Subcutaneous abdominal adipose tissue (tissue), 5 donors: ENCODE data around the gene TRPV4.

Experiments
- H3K27ac ChIP-seq: one replicate; pipeline ENCODE4 v1.7.0; 2013; ENCODE audit warnings: low read depth, mild to moderate bottlenecking, inconsistent platforms, low read length, moderate library complexity
- H3K27me3 ChIP-seq, 5 donors: one replicate each; pipeline ENCODE4 v1.7.0; 2013; ENCODE audit warnings: low read length in 5 of 5, inconsistent platforms in 1 of 5; ENCODE audit not compliant: control insufficient read depth in 5 of 5, insufficient read depth in 4 of 5
- H3K36me3 ChIP-seq, 5 donors: one replicate each; pipeline ENCODE4 v1.7.0; 2013; ENCODE audit warnings: low read length in 5 of 5; ENCODE audit not compliant: control insufficient read depth in 5 of 5, insufficient read depth in 5 of 5
- H3K4me1 ChIP-seq, 5 donors: one replicate each; pipeline ENCODE4 v1.7.0; 2013; ENCODE audit warnings: low read length in 5 of 5, mild to moderate bottlenecking in 3 of 5, moderate library complexity in 1 of 5; ENCODE audit not compliant: control insufficient read depth in 5 of 5, insufficient read depth in 5 of 5
- H3K4me3 ChIP-seq, 5 donors: one replicate each; pipeline ENCODE4 v1.7.0; 2013; ENCODE audit warnings: low read length in 5 of 5, low read depth in 1 of 5
- H3K9ac ChIP-seq, 5 donors: one replicate each; pipeline ENCODE4 v1.7.0; 2013; ENCODE audit warnings: low read length in 5 of 5, mild to moderate bottlenecking in 4 of 5, moderate library complexity in 3 of 5
- H3K9me3 ChIP-seq, 5 donors: one replicate each; pipeline ENCODE4 v1.7.0; 2013; ENCODE audit warnings: low read length in 5 of 5; ENCODE audit not compliant: control insufficient read depth in 5 of 5
- donor health status: healthy.
- donor health status: healthy.
- donor health status: healthy.
- donor health status: healthy.
- donor health status: healthy.

TRPV4 gene

GRCh38 chr12:109830267-109830666, 2.9 kb downstream of the TRPV4 start:
- Histone ChIP-seq H3K36me3 (no peaks in the 10 kb centered on the region), H3K9ac (no peak overlapping the region), H3K4me3 (no peak overlapping the region), H3K9me3 (no peaks in the 10 kb centered on the region), H3K27me3 (peaks cover 11 to 25% (median 18%) of the 10 kb centered on the region in 5 donors), H3K4me1 (peaks cover 0 to 30% (median 8%) of the 10 kb centered on the region in 5 donors), H3K27ac (no peak overlapping the region)

- Histone ChIP-seq H3K36me3 (no peaks in the 10 kb centered on the region), H3K4me3 (no peak overlapping the region), H3K9ac (no peak overlapping the region), H3K27ac (no peak overlapping the region), H3K9me3 (no peaks in the 10 kb centered on the region), H3K27me3 (peaks cover 11 to 25% (median 18%) of the 10 kb centered on the region in 5 donors), H3K4me1 (peaks cover 0 to 30% (median 8%) of the 10 kb centered on the region in 5 donors)
These were observed 3.5 kb downstream of the TRPV4 start for GRCh38 chr12:109829667-109830066.

DNA sequence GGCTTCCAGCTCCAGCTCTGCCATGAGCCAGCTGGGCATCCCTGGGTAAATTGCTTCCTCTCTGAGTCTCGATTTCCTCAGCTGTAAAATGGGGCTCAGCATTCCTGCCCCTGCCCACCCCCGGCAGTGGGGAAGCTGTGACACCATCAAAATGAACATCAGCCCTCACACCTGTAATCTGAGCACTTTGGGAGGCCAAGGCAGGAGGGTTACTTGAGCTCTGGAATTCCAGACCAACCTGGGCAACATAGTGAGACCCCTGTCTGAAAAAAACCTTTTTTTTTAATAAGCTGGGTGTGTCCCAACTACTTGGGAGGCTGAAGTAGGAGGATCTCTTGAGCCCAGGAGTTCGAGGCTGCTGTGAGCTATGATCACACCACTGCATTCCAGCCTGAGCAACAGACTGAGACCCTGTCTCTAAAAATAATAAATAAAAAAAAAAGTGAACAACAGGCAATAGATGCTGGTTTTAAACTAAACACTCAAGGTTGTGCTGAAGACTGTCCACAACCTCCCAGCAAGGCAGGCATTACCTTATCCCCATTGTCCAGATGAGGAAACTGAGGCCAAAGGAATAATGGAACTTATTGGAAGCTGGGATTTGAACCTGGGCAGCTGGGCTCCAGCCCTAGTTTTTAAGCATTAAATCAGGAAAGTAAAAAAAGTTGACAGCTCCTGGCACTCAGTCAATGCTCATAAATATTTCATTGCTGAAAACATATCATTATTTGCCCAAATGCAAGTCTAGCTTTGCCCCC, 4.3 kb downstream of the TRPV4 start:
- peak overlapping the region; percentile 39 for H3K27ac ChIP-seq
- no peak overlapping the region for H3K9ac ChIP-seq
- H3K9me3 ChIP-seq: no peaks in the 10 kb centered on the region
- peaks cover 0 to 30% (median 8%) of the 10 kb centered on the region in 5 donors for H3K4me1 ChIP-seq
- H3K27me3 ChIP-seq: peaks cover 11 to 25% (median 18%) of the 10 kb centered on the region in 5 donors
- no peaks in the 10 kb centered on the region for H3K36me3 ChIP-seq
- no peak overlapping the region for H3K4me3 ChIP-seq

- no peak overlapping the region for H3K4me3 ChIP-seq
- peak overlapping the region; percentile 39 for H3K27ac ChIP-seq
- H3K4me1 ChIP-seq: peaks cover 0 to 23% (median 1%) of the 10 kb centered on the region in 5 donors
- H3K9ac ChIP-seq: no peak overlapping the region
- H3K36me3 ChIP-seq: no peaks in the 10 kb centered on the region
- H3K27me3 ChIP-seq: peaks cover 7 to 20% (median 17%) of the 10 kb centered on the region in 5 donors
- H3K9me3 ChIP-seq: no peaks in the 10 kb centered on the region
These were observed 5.3 kb downstream of the TRPV4 start for GRCh38 chr12:109827566-109828550.

DNA sequence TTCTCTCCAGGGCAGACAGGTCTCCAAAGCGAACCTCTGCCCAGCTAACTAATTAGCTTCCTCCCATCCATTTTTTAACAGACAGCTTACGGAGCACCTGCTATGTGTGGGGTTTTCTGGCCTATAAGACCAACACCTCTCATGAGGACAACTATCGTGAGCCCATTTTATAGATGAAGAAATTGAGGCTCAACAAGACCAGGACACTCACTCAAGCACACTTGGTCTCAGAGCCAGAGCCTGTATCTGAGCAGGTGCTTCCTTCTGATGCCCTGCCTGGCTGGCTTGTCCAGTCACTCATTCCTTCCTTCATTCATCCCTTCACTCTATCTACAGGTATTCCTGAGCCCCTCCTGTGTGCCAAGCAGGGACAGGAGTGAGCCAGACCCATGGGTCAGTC, 6.1 kb downstream of the TRPV4 start:
- no peak overlapping the region for H3K4me3 ChIP-seq
- peaks cover 0 to 21% (median 0%) of the 10 kb centered on the region in 5 donors for H3K4me1 ChIP-seq
- no peaks in the 10 kb centered on the region for H3K9me3 ChIP-seq
- no peaks in the 10 kb centered on the region for H3K36me3 ChIP-seq
- H3K27me3 ChIP-seq: peaks cover 6 to 17% (median 10%) of the 10 kb centered on the region in 5 donors
- no peak overlapping the region for H3K27ac ChIP-seq
- H3K9ac ChIP-seq: no peak overlapping the region

GRCh38 chr12:109824731-109825130, 8.5 kb downstream of the TRPV4 start:
- H3K9ac ChIP-seq: no peak overlapping the region

DNA sequence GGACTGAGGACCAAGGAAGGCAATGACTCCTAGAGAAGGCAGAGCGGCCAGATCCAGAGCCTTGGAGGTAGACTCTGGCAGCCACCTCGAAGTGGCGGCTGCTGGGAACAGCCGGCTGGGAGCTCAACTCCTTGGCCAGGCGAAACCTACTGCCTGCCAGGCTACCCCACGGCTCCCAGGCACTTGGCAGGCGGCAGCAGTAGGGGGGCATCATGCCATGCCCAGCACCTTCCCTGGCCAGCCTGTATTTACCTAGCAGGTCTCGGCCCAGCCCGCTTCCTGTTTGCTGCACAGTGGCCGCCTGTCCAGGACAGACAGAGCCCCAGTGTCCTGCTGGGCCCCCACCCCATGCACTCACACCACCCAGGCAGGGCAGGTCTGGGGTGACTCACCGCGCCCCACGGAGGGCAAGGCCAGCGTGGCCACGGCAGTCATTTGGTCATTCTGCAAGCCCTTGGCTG, 10.2 kb downstream of the TRPV4 start:
- no peak overlapping the region for H3K4me3 ChIP-seq
- H3K4me1 ChIP-seq: no peaks in the 10 kb centered on the region
- H3K27ac ChIP-seq: no peak overlapping the region
- no peaks in the 10 kb centered on the region for H3K36me3 ChIP-seq
- H3K9ac ChIP-seq: no peak overlapping the region
- peaks cover 5 to 15% (median 8%) of the 10 kb centered on the region in 5 donors for H3K27me3 ChIP-seq
- no peaks in the 10 kb centered on the region for H3K9me3 ChIP-seq

More at GRCh38 chr12:109824731-109825130, 8.5 kb downstream of the TRPV4 start:
- H3K4me1 ChIP-seq: peaks cover 0 to 13% (median 0%) of the 10 kb centered on the region in 5 donors
- no peaks in the 10 kb centered on the region for H3K36me3 ChIP-seq
- no peak overlapping the region for H3K4me3 ChIP-seq
- no peak overlapping the region for H3K27ac ChIP-seq
- peaks cover 5 to 10% (median 5%) of the 10 kb centered on the region in 5 donors for H3K27me3 ChIP-seq
- H3K9me3 ChIP-seq: no peaks in the 10 kb centered on the region

DNA sequence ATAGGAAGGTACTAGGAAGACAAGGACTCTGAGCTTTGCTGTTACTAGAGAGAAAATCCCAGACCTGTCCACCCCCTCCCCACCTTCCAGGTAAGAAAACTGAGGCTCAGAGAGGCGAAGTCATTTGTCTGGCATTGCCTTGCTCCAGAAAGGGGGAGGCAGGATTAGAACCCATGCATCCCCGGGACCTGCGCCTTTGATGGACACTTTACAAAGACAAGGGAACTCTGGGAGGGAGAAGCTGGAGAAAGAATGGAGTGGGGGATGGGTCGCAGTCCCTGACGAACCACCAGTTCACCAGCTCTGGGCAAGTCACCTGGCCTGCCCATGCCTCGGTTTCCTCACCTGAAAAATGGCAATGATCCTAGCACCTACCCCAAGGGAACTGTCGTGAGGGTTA, 10.8 kb downstream of the TRPV4 start:
- Histone ChIP-seq H3K9ac (no peak overlapping the region), H3K4me1 (no peaks in the 10 kb centered on the region), H3K36me3 (no peaks in the 10 kb centered on the region), H3K27me3 (peaks cover 5 to 20% (median 11%) of the 10 kb centered on the region in 5 donors), H3K4me3 (no peak overlapping the region), H3K9me3 (no peaks in the 10 kb centered on the region), H3K27ac (no peak overlapping the region)

- H3K4me3 ChIP-seq: no peak overlapping the region
- no peak overlapping the region for H3K27ac ChIP-seq
- no peaks in the 10 kb centered on the region for H3K36me3 ChIP-seq
- no peaks in the 10 kb centered on the region for H3K4me1 ChIP-seq
- no peaks in the 10 kb centered on the region for H3K9me3 ChIP-seq
- peaks cover 5 to 22% (median 11%) of the 10 kb centered on the region in 5 donors for H3K27me3 ChIP-seq
- H3K9ac ChIP-seq: no peak overlapping the region
These were observed 11.2 kb downstream of the TRPV4 start for GRCh38 chr12:109821968-109822367.
